HepG2 (cell line): ENCODE results near the gene RFX7.

Experiments
- KDM1A ChIP-seq: IDR thresholded peaks from 2 replicates; pipeline ENCODE4 v1.6.1; 2016; ENCODE audit warnings: missing compliant biosample characterization
- NR2C2 ChIP-seq: sonication (generic); formaldehyde crosslinking; IDR thresholded peaks from 2 replicates; pipeline ENCODE4 v1.4.0; 2020; ENCODE audit warnings: missing genetic modification reagents, mild to moderate bottlenecking, moderate library complexity, borderline replicate concordance
- PHB2 ChIP-seq: fragments of 450-650 bp; IDR thresholded peaks from 2 replicates; pipeline ENCODE4 v1.6.1; 2018; ENCODE audit not compliant: partially characterized antibody
- POLR2A ChIP-seq, 2 experiments: IDR thresholded peaks; 2 replicates each; pipeline ENCODE4 v1.6.1; 2011; ENCODE audit warnings: low read depth in 2 of 2, low read length in 2 of 2, mild to moderate bottlenecking in 1 of 2, moderate library complexity in 1 of 2; ENCODE audit not compliant: insufficient read depth in 1 of 2
- POLR2AphosphoS5 ChIP-seq: IDR thresholded peaks from 2 replicates; pipeline ENCODE4 v1.6.1; 2012; ENCODE audit warnings: low read depth, low read length
- SP2 ChIP-seq: sonication (generic); formaldehyde crosslinking; IDR thresholded peaks from 2 replicates; pipeline ENCODE4 v1.5.1; 2020; ENCODE audit warnings: mild to moderate bottlenecking, missing genetic modification reagents
- TCF12 ChIP-seq, 2 experiments: fragments of 450-650 bp in 1 of 2; sonication (generic) in 1 of 2; formaldehyde crosslinking in 1 of 2; IDR thresholded peaks; 2 replicates each; pipeline versions ENCODE4 v1.6.1 to v1.8.0; 2017 to 2022; ENCODE audit warnings: antibody characterized with exemption in 1 of 2, mild to moderate bottlenecking in 1 of 2, missing genetic modification reagents in 1 of 2, moderate library complexity in 1 of 2
- TCF7 ChIP-seq: sonication (generic); IDR thresholded peaks from 2 replicates; pipeline ENCODE4 v1.6.1; 2016; ENCODE audit warnings: antibody characterized with exemption, low read depth
- ZGPAT ChIP-seq: IDR thresholded peaks from 2 replicates; pipeline ENCODE4 v1.6.1; 2016; ENCODE audit warnings: mild to moderate bottlenecking
- ZZZ3 ChIP-seq: sonication (generic); formaldehyde crosslinking; IDR thresholded peaks from 2 replicates; pipeline ENCODE4 v1.4.0; 2020; ENCODE audit warnings: missing genetic modification reagents, mild to moderate bottlenecking, borderline replicate concordance
- TF ChIP-seq, protein P1 (sequence below): sonication (generic); formaldehyde crosslinking; IDR thresholded peaks from 2 replicates; pipeline ENCODE4 v1.5.0; 2020; ENCODE audit warnings: mild to moderate bottlenecking, missing genetic modification reagents, moderate library complexity

- TF ChIP-seq KDM1A (CRISPR knock-in tag) (no peak), SP2 (no peak), TCF7 (no peak), POLR2AphosphoS5 (no peak), NR2C2 (CRISPR knock-in tag) (no peak), PHB2 (no peak), TCF12 (IDR thresholded peaks at IDR 0.05) (no peak), TCF12 (CRISPR knock-in tag; IDR thresholded peaks at IDR 0.05) (no peak), ZGPAT (CRISPR knock-in tag) (no peak), ZZZ3 (CRISPR knock-in tag) (no peak), POLR2A (IDR thresholded peaks at IDR 0.05; ENCODE audit: insufficient read depth in 1 of 2, low read depth in 2 of 2, low read length in 2 of 2) (no peak)
- TF ChIP-seq, protein P1, sequence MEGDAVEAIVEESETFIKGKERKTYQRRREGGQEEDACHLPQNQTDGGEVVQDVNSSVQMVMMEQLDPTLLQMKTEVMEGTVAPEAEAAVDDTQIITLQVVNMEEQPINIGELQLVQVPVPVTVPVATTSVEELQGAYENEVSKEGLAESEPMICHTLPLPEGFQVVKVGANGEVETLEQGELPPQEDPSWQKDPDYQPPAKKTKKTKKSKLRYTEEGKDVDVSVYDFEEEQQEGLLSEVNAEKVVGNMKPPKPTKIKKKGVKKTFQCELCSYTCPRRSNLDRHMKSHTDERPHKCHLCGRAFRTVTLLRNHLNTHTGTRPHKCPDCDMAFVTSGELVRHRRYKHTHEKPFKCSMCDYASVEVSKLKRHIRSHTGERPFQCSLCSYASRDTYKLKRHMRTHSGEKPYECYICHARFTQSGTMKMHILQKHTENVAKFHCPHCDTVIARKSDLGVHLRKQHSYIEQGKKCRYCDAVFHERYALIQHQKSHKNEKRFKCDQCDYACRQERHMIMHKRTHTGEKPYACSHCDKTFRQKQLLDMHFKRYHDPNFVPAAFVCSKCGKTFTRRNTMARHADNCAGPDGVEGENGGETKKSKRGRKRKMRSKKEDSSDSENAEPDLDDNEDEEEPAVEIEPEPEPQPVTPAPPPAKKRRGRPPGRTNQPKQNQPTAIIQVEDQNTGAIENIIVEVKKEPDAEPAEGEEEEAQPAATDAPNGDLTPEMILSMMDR (CRISPR knock-in tag) = no peak
Measured at GRCh38 chr15:56199038-56199437, 44.6 kb downstream of the RFX7 start.
